Caco-2 (cell line): ENCODE measurements around the gene CDH6. TPM values are rescaled to one million over a fixed set of nuclear protein-coding genes. Genes with fewer than 3 reads are reported as not detected.

ENCODE experiments used
- BruUV-seq: library from RNA; stranded (reverse); fragments of 400-500 nt; replicated peaks from 2 replicates; lab custom pipeline; 2021; lab: Mats Ljungman, UMichigan
- CTCF ChIA-PET: fragments of 300-600 bp; sonication (Branson Sonifier 250); formaldehyde crosslinking; loops from one replicate; lab custom pipeline; 2022; ENCODE audit warnings: antibody characterized with exemption; lab: Charles Lee
- POLR2A ChIA-PET: fragments of 300-600 bp; sonication (Branson Sonifier 250); formaldehyde crosslinking; loops from one replicate; lab custom pipeline; 2022; ENCODE audit warnings: antibody characterized with exemption; lab: Charles Lee
- DNase-seq, 2 experiments: peaks; one replicate each; pipeline versions ENCODE4 v3.0.0 to v3.0.0-alpha.2; 2020 to 2022
- H3K27me3 ChIP-seq: replicated peaks from 2 replicates; pipeline ENCODE4 v1.6.0; 2011; ENCODE audit warnings: low read length; ENCODE audit not compliant: control insufficient read depth, insufficient read depth
- H3K36me3 ChIP-seq: 2 replicates; pipeline ENCODE4 v1.5.1; 2011; ENCODE audit warnings: low read length; ENCODE audit not compliant: control insufficient read depth, insufficient read depth
- H3K4me1 ChIP-seq: fragments of 250-450 bp; sonication (Bioruptor Pico); 2 replicates; pipeline ENCODE4 v1.5.1; 2020; ENCODE audit warnings: mild to moderate bottlenecking
- H3K4me3 ChIP-seq: 2 replicates; pipeline ENCODE4 v1.5.1; 2011; ENCODE audit warnings: low read depth, mild to moderate bottlenecking, control low read depth, low read length
- H3K9me3 ChIP-seq: fragments of 250-450 bp; sonication (Bioruptor Pico); 2 replicates; pipeline ENCODE4 v1.5.1; 2020; ENCODE audit warnings: mild to moderate bottlenecking, moderate library complexity
- H3K27ac Mint-ChIP-seq: one replicate; pipeline ENCODE4 v1.8.0; 2022; ENCODE audit warnings: mixed read lengths; ENCODE audit not compliant: unreplicated experiment
- H3K27me3 Mint-ChIP-seq: one replicate; pipeline ENCODE4 v1.8.0; 2022; ENCODE audit warnings: mixed read lengths; ENCODE audit not compliant: insufficient read depth, unreplicated experiment
- H3K36me3 Mint-ChIP-seq: one replicate; pipeline ENCODE4 v1.8.0; 2022; ENCODE audit warnings: mild to moderate bottlenecking, mixed read lengths; ENCODE audit not compliant: insufficient read depth, unreplicated experiment
- H3K4me1 Mint-ChIP-seq: one replicate; pipeline ENCODE4 v1.8.0; 2022; ENCODE audit warnings: low read depth, mixed read lengths; ENCODE audit not compliant: unreplicated experiment
- H3K4me3 Mint-ChIP-seq: one replicate; pipeline ENCODE4 v1.8.0; 2022; ENCODE audit warnings: mild to moderate bottlenecking, moderate library complexity, mixed read lengths; ENCODE audit not compliant: unreplicated experiment
- H3K9me3 Mint-ChIP-seq: one replicate; pipeline ENCODE4 v1.8.0; 2022; ENCODE audit warnings: mixed read lengths; ENCODE audit not compliant: unreplicated experiment
- intact Hi-C: fragments of 100-400 bp; cut with micrococcal nuclease; formaldehyde crosslinking; loops from one replicate; pipeline ENCODE4 v1.10.0; 2022; ENCODE audit not compliant: unreplicated experiment
- total RNA-seq: library from RNA; stranded (reverse); gene quantifications from 2 replicates; pipeline ENCODE4 v1.2.3, GENCODE V29; 2022
- TF ChIP-seq, protein P1 (sequence below), 2 experiments: fragments of 200-600 bp in 1 of 2; IDR thresholded peaks; 1 replicate in 1 of 2; 2 replicates in 1 of 2; pipeline versions ENCODE4 v1.5.1 to v1.8.0; 2011 to 2022; ENCODE audit warnings: antibody characterized with exemption in 1 of 2, control low read depth in 1 of 2, inconsistent platforms in 1 of 2, low read depth in 1 of 2, low read length in 1 of 2, mild to moderate bottlenecking in 1 of 2, moderate library complexity in 1 of 2; ENCODE audit not compliant: insufficient read depth in 1 of 2, severe bottlenecking in 1 of 2, unreplicated experiment in 1 of 2

The CDH6 gene
- total RNA-seq, 1 experiment from 2014 or later: 18.0 TPM

DNA sequence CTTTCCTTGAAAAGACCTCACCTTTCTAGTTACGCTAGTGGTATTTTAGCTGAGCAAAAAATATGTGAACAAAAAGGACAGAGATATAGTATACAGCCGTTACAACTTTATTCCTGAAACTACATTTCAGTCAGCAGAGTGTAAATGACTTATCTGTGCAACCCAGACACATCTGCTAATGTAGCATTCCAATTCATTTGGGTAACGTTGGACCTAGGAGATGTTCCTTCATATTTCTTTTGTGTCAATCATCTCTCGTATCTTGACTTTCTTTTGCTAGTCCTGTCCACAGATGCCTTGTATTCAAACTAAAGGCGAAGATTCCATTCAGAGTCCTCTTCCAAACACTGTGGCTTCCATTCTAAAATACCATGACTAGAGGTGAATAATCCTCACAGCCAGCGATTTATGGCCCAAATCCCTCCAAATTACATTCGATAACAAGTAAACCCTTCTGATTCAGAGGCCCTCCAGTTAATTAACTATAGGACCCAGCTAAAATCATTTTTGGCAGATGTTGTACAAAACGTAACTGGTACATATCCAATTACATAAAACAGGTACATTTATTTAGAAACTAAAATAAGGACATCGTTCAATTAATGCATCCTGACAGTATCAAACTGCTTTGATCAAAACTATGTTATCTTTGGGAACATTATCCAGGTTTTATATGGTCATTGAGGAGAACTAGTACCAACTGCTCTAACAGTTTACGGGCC is 182.7 kb downstream of the CDH6 start:
- Mint-ChIP-seq H3K4me1 (no peaks in the 10 kb centered on the region), H3K27ac (no peak overlapping the region), H3K9me3 (no peaks in the 10 kb centered on the region), H3K36me3 (no peaks in the 10 kb centered on the region), H3K4me3 (no peak overlapping the region), H3K27me3 (peaks cover 6% of the 10 kb centered on the region)
- Histone ChIP-seq H3K4me1 (no peaks in the 10 kb centered on the region), H3K27me3 (no peaks in the 10 kb centered on the region), H3K4me3 (no peak overlapping the region), H3K9me3 (no peaks in the 10 kb centered on the region), H3K36me3 (no peaks in the 10 kb centered on the region)
- DNase-seq: no peak
- no TSS peak for BruUV-seq
- POLR2A ChIA-PET: no interaction called here
- TF ChIP-seq, protein P1, sequence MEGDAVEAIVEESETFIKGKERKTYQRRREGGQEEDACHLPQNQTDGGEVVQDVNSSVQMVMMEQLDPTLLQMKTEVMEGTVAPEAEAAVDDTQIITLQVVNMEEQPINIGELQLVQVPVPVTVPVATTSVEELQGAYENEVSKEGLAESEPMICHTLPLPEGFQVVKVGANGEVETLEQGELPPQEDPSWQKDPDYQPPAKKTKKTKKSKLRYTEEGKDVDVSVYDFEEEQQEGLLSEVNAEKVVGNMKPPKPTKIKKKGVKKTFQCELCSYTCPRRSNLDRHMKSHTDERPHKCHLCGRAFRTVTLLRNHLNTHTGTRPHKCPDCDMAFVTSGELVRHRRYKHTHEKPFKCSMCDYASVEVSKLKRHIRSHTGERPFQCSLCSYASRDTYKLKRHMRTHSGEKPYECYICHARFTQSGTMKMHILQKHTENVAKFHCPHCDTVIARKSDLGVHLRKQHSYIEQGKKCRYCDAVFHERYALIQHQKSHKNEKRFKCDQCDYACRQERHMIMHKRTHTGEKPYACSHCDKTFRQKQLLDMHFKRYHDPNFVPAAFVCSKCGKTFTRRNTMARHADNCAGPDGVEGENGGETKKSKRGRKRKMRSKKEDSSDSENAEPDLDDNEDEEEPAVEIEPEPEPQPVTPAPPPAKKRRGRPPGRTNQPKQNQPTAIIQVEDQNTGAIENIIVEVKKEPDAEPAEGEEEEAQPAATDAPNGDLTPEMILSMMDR (IDR thresholded peaks at IDR 0.05; ENCODE audit: insufficient read depth in 1 of 2, low read depth in 1 of 2, low read length in 1 of 2, severe bottlenecking in 1 of 2, unreplicated experiment in 1 of 2): no peak
- CTCF ChIA-PET: no interaction called here
- intact Hi-C loops: no loop called here

DNA sequence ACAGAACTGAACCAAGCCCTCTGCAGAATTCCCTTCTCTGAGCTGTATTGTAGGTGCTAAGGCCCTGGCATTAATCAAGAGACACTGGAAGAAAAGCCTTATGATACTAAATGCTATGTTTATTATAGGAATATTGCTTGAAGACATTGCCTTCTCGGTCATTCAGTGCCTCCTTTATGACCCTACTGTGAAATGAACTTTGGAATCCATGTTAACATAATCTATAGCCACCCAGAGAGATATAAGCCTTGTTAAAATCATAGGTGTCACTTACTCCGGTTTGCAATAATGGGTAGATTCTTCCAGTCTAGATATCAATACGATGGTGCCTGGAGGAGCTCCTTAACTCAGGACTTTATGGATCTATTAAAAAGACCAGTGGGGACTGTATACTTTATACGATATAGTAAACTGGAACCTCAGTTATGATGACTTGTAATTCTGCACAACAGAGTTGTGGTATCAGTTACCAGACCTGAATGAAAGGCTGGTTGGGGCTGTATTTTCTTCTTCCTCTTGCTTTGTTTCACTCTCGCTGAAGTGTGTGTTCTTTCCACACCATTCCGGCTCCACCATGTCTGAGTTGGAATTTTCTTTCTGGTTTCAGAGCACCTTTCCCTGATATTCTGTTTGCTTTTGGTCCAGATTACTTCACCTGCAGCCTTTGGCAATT is 183.9 kb downstream of the CDH6 start:
- H3K27me3 Mint-ChIP-seq: peaks cover 6% of the 10 kb centered on the region
- TF ChIP-seq, protein P1 (IDR thresholded peaks at IDR 0.05; ENCODE audit: insufficient read depth in 1 of 2, low read depth in 1 of 2, low read length in 1 of 2, severe bottlenecking in 1 of 2, unreplicated experiment in 1 of 2): no peak
- H3K27me3 ChIP-seq: no peaks in the 10 kb centered on the region
- H3K9me3 ChIP-seq: no peaks in the 10 kb centered on the region
- no peaks in the 10 kb centered on the region for H3K36me3 Mint-ChIP-seq
- no peaks in the 10 kb centered on the region for H3K36me3 ChIP-seq
- no peaks in the 10 kb centered on the region for H3K9me3 Mint-ChIP-seq
- no peak overlapping the region for H3K27ac Mint-ChIP-seq
- ChIA-PET POLR2A (no interaction called here), CTCF (no interaction called here)
- BruUV-seq: no TSS peak
- H3K4me1 Mint-ChIP-seq: no peaks in the 10 kb centered on the region
- H3K4me3 Mint-ChIP-seq: no peak overlapping the region
- no peak for DNase-seq
- H3K4me1 ChIP-seq: no peaks in the 10 kb centered on the region
- no peak overlapping the region for H3K4me3 ChIP-seq
- intact Hi-C loops: no loop called here

DNA sequence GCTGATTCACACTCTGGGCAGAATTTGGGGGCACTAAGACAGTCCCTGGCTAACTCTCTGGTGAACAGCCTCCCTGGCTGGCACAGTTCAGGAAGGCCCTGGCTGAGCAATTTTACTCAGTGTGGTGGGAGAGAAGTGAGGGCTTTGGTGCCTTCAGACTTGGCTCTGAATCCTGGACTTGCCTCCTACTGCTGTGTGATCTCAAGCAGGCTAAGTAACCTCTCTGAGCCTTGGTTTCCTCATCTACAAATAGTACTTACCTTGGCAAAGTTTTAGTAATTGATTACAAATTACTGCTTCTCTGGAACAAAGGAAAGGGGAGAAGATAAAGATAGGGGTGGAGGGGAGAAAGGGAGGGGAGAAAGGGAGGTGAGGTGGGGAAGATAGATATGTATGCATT is 184.7 kb downstream of the CDH6 start:
- no peak overlapping the region for H3K4me3 Mint-ChIP-seq
- no peaks in the 10 kb centered on the region for H3K36me3 Mint-ChIP-seq
- no peaks in the 10 kb centered on the region for H3K9me3 ChIP-seq
- POLR2A ChIA-PET: no interaction called here
- no peaks in the 10 kb centered on the region for H3K4me1 ChIP-seq
- BruUV-seq: no TSS peak
- no peak overlapping the region for H3K27ac Mint-ChIP-seq
- CTCF ChIA-PET: no interaction called here
- TF ChIP-seq, protein P1 (IDR thresholded peaks at IDR 0.05; ENCODE audit: insufficient read depth in 1 of 2, low read depth in 1 of 2, low read length in 1 of 2, severe bottlenecking in 1 of 2, unreplicated experiment in 1 of 2): no peak
- no peak overlapping the region for H3K4me3 ChIP-seq
- DNase-seq: no peak
- H3K27me3 Mint-ChIP-seq: peaks cover 9% of the 10 kb centered on the region
- no peaks in the 10 kb centered on the region for H3K4me1 Mint-ChIP-seq
- H3K9me3 Mint-ChIP-seq: no peaks in the 10 kb centered on the region
- intact Hi-C loops: no loop called here
- H3K27me3 ChIP-seq: no peaks in the 10 kb centered on the region
- H3K36me3 ChIP-seq: no peaks in the 10 kb centered on the region
